ENCODE results near the gene TXNDC2.

DNA sequence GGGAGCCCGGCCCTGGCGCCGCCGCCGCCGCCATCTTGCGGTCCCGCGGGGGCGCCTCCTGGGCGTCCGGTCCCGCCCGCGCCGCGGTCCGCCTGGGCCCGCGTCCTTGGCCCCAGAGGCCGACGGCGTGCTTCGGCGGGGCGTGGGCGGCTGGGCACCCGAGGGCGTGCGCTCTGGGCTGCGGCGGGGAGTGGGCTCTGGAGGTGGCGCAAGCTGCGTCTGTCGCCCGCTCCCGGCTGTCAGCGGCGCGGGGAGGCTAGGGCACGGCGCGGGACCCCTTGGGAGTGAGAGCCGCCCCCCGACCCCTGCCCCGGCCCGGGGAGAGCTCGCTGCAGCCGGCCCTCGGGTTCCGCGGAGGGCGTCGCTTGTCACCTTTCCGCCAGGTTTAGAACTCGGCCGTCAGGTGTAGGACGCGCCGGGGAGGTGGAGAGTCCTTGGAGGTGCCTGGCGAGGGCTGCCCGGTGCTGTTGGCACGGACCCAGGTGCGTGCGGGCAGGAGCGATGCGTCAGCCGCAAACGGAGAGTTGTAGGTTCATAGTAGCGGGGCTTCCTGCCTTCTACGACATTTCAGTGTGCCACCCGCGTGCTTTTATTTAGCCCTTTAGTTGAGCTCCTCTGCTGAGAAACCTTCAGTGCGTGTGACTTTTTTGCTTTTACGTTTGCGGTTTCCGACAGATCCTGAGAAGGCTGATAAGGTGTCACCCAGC, 29.0 kb downstream of the TXNDC2 start:
- TF ChIP-seq, protein P1, sequence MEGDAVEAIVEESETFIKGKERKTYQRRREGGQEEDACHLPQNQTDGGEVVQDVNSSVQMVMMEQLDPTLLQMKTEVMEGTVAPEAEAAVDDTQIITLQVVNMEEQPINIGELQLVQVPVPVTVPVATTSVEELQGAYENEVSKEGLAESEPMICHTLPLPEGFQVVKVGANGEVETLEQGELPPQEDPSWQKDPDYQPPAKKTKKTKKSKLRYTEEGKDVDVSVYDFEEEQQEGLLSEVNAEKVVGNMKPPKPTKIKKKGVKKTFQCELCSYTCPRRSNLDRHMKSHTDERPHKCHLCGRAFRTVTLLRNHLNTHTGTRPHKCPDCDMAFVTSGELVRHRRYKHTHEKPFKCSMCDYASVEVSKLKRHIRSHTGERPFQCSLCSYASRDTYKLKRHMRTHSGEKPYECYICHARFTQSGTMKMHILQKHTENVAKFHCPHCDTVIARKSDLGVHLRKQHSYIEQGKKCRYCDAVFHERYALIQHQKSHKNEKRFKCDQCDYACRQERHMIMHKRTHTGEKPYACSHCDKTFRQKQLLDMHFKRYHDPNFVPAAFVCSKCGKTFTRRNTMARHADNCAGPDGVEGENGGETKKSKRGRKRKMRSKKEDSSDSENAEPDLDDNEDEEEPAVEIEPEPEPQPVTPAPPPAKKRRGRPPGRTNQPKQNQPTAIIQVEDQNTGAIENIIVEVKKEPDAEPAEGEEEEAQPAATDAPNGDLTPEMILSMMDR (IDR thresholded peaks at IDR 0.05), result peak in 1 of 4 experiments; percentile 3
- no peak for TF ChIP-seq POLR2A (IDR thresholded peaks at IDR 0.05)

Measured in uterus (tissue), 2 donors.